Stimulated activated CD4-positive, alpha-beta T cell treated with anti-CD3 and anti-CD28 coated beads, Interleukin-1b, Interleukin-23, amount 100 ng/mL, for 4 hours (primary cell): ENCODE measurements around the gene BRI3BP.
A peak's percentile ranks its signal among the peaks of the same experiment; 100 is the strongest.
"Not testable (repeated sequence)": the region's sequence is repeated elsewhere in the genome, so short reads cannot be mapped to it uniquely, and the experiment has no call there.

Source experiments
- DNase-seq, 2 donors: peaks; one replicate each; pipeline ENCODE4 v3.0.0-alpha.2; 2020; ENCODE audit warnings: low read depth in 2 of 2

Gene BRI3BP

DNA sequence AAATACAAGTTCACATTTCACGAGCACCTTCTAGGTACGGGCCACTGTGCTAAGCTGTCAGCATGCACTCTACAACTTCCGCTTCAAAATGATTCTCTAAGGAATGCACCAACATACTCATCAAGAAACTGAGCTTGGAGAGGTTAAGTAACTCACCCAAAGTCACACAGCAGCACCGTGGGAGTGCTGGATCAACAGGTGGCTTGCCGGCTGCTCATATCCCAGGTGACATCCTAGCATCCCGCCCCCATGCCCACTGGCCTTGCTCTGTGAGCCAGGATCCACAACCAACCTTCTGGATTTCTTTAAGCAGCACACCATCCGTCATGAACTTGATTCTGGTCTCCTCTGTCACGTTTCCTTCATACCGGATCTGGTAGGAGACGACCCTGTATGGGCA lies 21.2 kb upstream of the BRI3BP start:
- DNase-seq: no peak

DNA sequence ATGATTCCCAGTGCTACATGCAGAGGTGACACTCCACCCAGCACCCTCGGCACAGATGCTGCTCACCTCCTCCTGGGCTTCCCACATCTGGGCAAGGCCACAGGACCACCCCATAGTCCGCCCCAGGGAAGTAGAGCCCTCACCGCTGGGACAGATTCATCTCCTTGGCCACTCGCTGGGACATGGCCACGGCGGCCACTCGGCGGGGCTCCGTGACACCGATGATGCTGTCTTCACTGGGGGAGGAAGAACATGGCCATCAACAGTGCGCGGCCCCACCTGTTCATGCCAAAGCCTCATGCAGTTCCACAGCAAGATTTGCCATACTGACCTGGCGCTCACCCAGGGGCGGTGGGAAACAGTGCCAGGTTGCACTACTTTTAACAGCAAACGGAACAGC lies 18.2 kb upstream of the BRI3BP start:
- DNase-seq: no peak

GRCh38 chr12:124976999-124977398 lies 16.4 kb upstream of the BRI3BP start:
- DNase-seq: no peak

DNA sequence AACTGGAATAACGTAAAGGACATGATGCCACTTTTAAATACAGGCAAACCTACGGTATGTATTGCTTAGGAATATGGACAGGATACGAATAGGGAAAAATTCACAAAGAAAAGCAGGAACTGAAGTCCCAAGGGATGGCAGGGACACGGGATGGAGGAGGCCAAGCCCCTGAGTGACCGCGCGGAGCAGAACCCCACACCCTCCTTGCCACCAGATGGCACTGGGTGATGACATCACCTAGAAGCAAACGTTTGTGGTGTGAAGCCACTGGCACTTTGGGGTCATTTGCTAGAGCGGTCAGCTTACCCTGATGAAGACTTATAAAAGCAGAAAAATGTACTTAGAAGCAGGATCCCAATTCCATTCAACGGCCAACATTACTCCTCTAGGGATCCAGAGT lies 13.9 kb upstream of the BRI3BP start:
- no peak for DNase-seq

GRCh38 chr12:124980098-124980892 lies 13.2 kb upstream of the BRI3BP start:
- no peak for DNase-seq

- DNase-seq: not testable (repeated sequence)
These were observed 6.6 kb upstream of the BRI3BP start for GRCh38 chr12:124986876-124987275.

- peak; percentile 65 to 68 for DNase-seq
These were observed 395 bp upstream of the BRI3BP start for GRCh38 chr12:124992874-124993625.

- no peak for DNase-seq
These were observed 1.1 kb downstream of the BRI3BP start for GRCh38 chr12:124994437-124994975.

- no peak for DNase-seq
These were observed 1.9 kb downstream of the BRI3BP start for GRCh38 chr12:124995200-124995961.

DNA sequence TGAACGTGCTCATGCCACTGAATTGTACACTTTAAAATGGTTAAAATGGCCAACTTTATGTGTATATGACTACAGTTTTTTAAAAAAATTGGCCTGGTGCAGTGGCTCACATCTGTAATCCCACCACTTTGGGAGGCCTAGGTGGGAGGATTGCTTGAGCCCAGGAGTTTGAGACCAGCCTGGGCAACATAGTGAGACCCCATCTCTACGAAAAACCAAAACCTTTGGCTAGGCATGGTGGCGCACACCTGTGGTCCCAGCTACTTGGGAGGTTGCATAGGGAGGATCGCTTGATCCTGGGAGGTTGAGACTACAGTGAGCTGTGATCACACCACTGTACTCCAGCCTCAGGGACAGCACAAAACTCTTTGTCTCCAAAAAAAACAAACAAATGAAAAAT lies 5.3 kb downstream of the BRI3BP start:
- DNase-seq: no peak

GRCh38 chr12:125001636-125002035 lies 8.2 kb downstream of the BRI3BP start:
- DNase-seq: no peak

GRCh38 chr12:125003021-125003420 lies 9.6 kb downstream of the BRI3BP start:
- no peak for DNase-seq

DNA sequence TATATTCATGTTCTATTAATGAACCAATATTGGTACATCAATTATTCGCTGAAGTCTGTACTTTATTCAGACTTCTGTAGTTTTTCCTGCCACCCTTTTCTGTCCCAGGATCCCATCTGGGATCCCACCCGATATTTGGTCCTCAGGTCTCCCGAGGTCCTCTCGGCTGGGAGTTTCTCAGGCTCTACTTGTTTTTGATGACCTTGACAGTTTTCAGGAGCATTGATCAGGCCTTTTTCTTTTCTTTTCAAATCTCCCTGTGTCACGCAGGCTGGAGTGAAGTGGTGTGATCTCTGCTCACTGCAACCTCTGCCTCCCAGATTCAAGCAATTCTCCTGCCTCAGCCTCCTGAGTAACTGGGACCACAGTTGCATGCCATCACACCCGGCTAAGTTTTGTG lies 11.2 kb downstream of the BRI3BP start:
- no peak for DNase-seq

GRCh38 chr12:125005652-125006051 lies 12.2 kb downstream of the BRI3BP start:
- DNase-seq: no peak

GRCh38 chr12:125006365-125006764 lies 12.9 kb downstream of the BRI3BP start:
- DNase-seq: no peak

GRCh38 chr12:125013816-125014442 lies 20.5 kb downstream of the BRI3BP start:
- no peak for DNase-seq

DNA sequence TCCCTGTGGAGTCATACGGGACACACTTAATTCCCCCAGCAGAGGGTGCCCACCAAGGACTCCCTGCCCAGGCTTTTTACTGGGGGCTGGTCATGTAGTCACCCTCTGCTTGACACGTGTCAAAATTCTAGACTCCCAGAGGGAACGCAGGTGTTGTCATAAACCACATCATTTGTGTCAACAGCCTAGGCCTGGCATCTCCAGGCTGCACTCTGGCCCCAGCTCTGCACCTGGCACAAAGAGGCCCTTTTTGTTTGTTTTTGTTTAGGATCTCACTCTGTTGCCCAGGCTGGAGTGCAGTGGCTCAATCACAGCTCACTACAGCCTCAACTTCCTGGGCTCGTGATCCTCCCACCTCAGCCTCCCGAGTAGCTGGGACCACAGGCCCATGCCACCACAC lies 21.1 kb downstream of the BRI3BP start:
- DNase-seq: no peak

- no peak for DNase-seq
These were observed 22.4 kb downstream of the BRI3BP start for GRCh38 chr12:125015680-125016310.

DNA sequence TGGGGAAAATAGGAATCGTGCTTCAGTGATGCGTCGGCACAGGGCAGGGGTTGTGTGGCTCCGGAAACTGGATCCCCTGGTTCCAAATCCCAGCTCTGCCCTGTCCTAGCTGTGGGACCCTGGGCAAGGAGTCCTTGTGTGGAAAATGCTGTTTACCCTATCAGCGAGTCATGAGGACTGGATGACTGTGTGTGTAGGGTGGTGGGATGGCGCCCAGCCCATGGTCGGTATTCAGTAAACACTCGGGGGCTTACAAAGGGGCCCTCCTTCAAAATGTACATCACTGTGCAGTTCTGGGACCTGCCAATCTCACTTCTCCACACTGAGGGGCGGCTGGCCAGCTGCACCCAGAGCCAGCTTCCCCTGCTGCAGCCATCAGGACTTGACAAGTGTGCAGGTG lies 24.4 kb downstream of the BRI3BP start:
- DNase-seq: no peak

GRCh38 chr12:125018356-125018755 lies 24.9 kb downstream of the BRI3BP start:
- no peak for DNase-seq

DNA sequence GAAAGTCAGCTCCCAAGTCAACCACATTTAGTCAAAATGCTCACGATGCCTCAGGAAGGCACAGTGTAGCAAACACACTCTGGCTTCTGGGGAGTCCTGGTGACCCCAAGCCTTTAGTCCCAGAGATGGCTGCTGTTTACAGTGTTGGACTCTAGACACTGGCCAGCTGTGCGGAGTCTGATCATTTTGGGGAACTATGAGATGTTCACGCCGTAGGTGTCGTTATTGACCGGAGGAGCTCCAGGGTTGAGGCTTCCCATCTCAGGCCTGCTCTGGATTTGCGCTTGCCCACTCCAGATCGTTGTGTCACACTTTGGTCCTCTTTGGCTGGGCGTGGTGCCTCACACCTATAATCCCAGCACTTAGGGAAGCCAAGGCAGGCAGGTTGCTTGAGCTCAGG lies 27.7 kb downstream of the BRI3BP start:
- no peak for DNase-seq
